Placental pericyte (primary cell): Measurements from ENCODE around the gene RPL9. TPM values are rescaled to one million over a fixed set of nuclear protein-coding genes. Genes with fewer than 3 reads are reported as not detected.

Experiments
- small RNA-seq: library from RNA; depleted of rRNA; stranded (forward); fragments of <200 nt; gene quantifications from one replicate; pipeline ENCODE3, GENCODE V24; 2012; ENCODE audit warnings: low replicate concordance
- total RNA-seq: library from RNA; depleted of rRNA; stranded (reverse); fragments of >200 nt; gene quantifications from 2 replicates; pipeline ENCODE4 v1.2.3, GENCODE V29; 2012

Gene RPL9
- total RNA-seq: 1,608 and 1,691 TPM in 2 replicates

GRCh38 chr4:39458505-39459300 is at the start of gene RPL9, which contains the start of gene LIAS:
TSS of gene RPL9 (minus strand) at chr4:39458922. CDS start at chr4:39458439, 483 bp downstream.
TSS of gene LIAS (plus strand) at chr4:39459056. CDS start at chr4:39459118, 62 bp downstream.

GRCh38 chr4:39406763-39407583 is 51.7 kb downstream of the RPL9 start, which contains the start of gene KLB:
TSS of gene KLB (plus strand) at chr4:39406930. CDS start at chr4:39406950, 20 bp downstream.

Small RNA genes within 50 kb of the gene (small RNA-seq; reads per million reads assigned to genes)
- gene MIR5591 (not detected), gene RF00019 (not detected)

Other genes starting within 250 kb of the RPL9 start
- gene RFC1, start 92.6 kb downstream of the RPL9 start, total RNA-seq: 43.8 and 49.2 TPM in 2 replicates
- under 0.01 TPM in 1 of 2 replicates, not detected in the other for gene KLB, start 52.0 kb downstream of the RPL9 start, total RNA-seq
- 5.9 and 7.7 TPM in 2 replicates for gene LIAS, start 134 bp upstream of the RPL9 start, total RNA-seq
- 155 and 314 TPM in 2 replicates for gene UGDH, start 68.5 kb upstream of the RPL9 start, total RNA-seq
- gene SMIM14, start 179.9 kb upstream of the RPL9 start, total RNA-seq: 26.2 and 40.7 TPM in 2 replicates
- 15.5 and 21.5 TPM in 2 replicates for gene UBE2K, start 239.2 kb upstream of the RPL9 start, total RNA-seq